Fibroblast of lung (primary cell): ENCODE data around the gene F2R. TPM values are rescaled to one million over a fixed set of nuclear protein-coding genes. Genes with fewer than 3 reads are reported as not detected.

Experiments used
- DNase-seq, 2 donors: peaks; one replicate each; pipeline versions ENCODE4 v3.0.0 to v3.0.0-alpha.2; 2010; ENCODE audit warnings: low read depth in 2 of 2
- H2AFZ ChIP-seq: 2 replicates; pipeline ENCODE4 v1.5.1; 2012; ENCODE audit warnings: low read length, control low read depth, inconsistent platforms
- H3K27ac ChIP-seq: 2 replicates; pipeline ENCODE4 v1.5.1; 2011; ENCODE audit warnings: low read length, control low read depth; ENCODE audit not compliant: insufficient read depth
- H3K27me3 ChIP-seq: 2 replicates; pipeline ENCODE4 v1.5.1; 2011; ENCODE audit warnings: mild to moderate bottlenecking, low read length; ENCODE audit not compliant: control insufficient read depth, insufficient read depth
- H3K36me3 ChIP-seq: 2 replicates; pipeline ENCODE4 v1.5.1; 2011; ENCODE audit warnings: low read length; ENCODE audit not compliant: control insufficient read depth, insufficient read depth
- H3K4me1 ChIP-seq: 2 replicates; pipeline ENCODE4 v1.5.1; 2011; ENCODE audit warnings: low read length; ENCODE audit not compliant: control insufficient read depth, insufficient read depth; ENCODE audit errors: extremely low read depth
- H3K4me2 ChIP-seq: 2 replicates; pipeline ENCODE4 v1.5.1; 2011; ENCODE audit warnings: low read length, control low read depth; ENCODE audit not compliant: insufficient read depth; ENCODE audit errors: extremely low read depth
- H3K4me3 ChIP-seq, 4 experiments: fragments of 200-600 bp in 1 of 4; sonication (generic) in 1 of 4; replicated peaks in 1 of 4; 2 replicates each; pipeline ENCODE4 v1.5.1; 2011 to 2016; ENCODE audit warnings: low read length in 4 of 4, low read depth in 3 of 4, mild to moderate bottlenecking in 3 of 4, control low read depth in 2 of 4, inconsistent platforms in 1 of 4, mixed read lengths in 1 of 4; ENCODE audit not compliant: insufficient read depth in 1 of 4; ENCODE audit errors: control extremely low read depth in 1 of 4
- H3K79me2 ChIP-seq: 2 replicates; pipeline ENCODE4 v1.5.1; 2012; ENCODE audit warnings: mild to moderate bottlenecking, low read length, inconsistent platforms; ENCODE audit not compliant: control insufficient read depth, insufficient read depth
- H3K9ac ChIP-seq: 2 replicates; pipeline ENCODE4 v1.5.1; 2011; ENCODE audit warnings: mild to moderate bottlenecking, low read length, control low read depth; ENCODE audit not compliant: insufficient read depth
- H3K9me3 ChIP-seq: 2 replicates; pipeline ENCODE4 v1.5.1; 2012; ENCODE audit warnings: low read depth, low read length; ENCODE audit not compliant: control insufficient read depth, insufficient read depth
- H4K20me1 ChIP-seq: 2 replicates; pipeline ENCODE4 v1.5.1; 2011; ENCODE audit warnings: low read length; ENCODE audit not compliant: control insufficient read depth, insufficient read depth; ENCODE audit errors: extremely low read depth
- EZH2 ChIP-seq: IDR thresholded peaks from 2 replicates; pipeline ENCODE4 v1.5.1; 2012; ENCODE audit warnings: low read length, control low read depth, mild to moderate bottlenecking; ENCODE audit errors: missing control alignments
- polyA plus RNA-seq, 2 donors: library from polyadenylated mRNA; depleted of rRNA in 1 of 2; stranded (reverse) in 1 of 2; unstranded in 1 of 2; fragments of >200 nt; gene quantifications; 2 replicates each; pipeline ENCODE4 v1.2.1, GENCODE V29; 2011 to 2012; ENCODE audit warnings: missing spikeins in 1 of 2
- total RNA-seq: library from RNA; depleted of rRNA; stranded (reverse); fragments of >200 nt; gene quantifications from 2 replicates; pipeline ENCODE4 v1.2.1, GENCODE V29; 2014
- TF ChIP-seq, protein P1 (sequence below), 2 donors: IDR thresholded peaks in 1 of 2; conservative IDR thresholded peaks in 1 of 2; 1 replicate in 1 of 2; 2 replicates in 1 of 2; pipeline ENCODE4 v1.5.1; 2011 to 2012; ENCODE audit warnings: low read length in 2 of 2, control low read depth in 1 of 2, inconsistent platforms in 1 of 2, low read depth in 1 of 2, mild to moderate bottlenecking in 1 of 2

Gene F2R
- total and polyA plus RNA-seq, 2 donors (not counting 1 experiment from before 2014, with no cell fraction given), result 265 to 797 TPM

DNA sequence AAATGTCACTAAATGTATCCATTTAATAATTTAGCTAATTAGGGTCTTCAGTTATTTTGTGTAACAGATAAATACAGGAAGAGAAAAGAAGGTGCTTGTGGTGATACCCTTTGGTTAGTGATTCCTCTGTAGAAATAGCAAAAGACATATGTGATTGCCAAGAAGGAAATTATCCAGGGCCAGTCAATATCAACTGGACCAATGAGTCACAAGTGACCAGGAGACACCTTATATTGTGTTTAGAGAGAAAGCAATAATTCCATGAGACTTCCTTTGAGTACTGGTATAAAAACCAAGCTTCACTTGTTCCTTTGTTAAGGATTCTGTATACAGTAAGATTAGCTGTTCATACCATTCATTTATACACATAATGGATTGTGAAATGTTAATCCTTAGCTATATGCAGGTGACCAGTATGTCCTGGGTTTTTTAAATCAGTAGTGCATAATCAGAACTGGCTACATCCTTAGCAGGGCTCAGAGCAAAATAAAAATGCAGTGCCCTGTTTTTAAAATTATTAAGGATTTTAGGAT, 11.7 kb upstream of the F2R start:
- Histone ChIP-seq H3K79me2 (no peaks in the 10 kb centered on the region), H3K27me3 (no peaks in the 10 kb centered on the region), H3K36me3 (no peaks in the 10 kb centered on the region), H4K20me1 (no peaks in the 10 kb centered on the region), H3K9ac (no peak overlapping the region), H3K4me1 (peaks cover 23% of the 10 kb centered on the region), H2AFZ (no peak overlapping the region), H3K4me2 (no peak overlapping the region), H3K9me3 (no peaks in the 10 kb centered on the region), H3K27ac (no peak overlapping the region), H3K4me3 (no peak overlapping the region)
- no peak for DNase-seq
- no peak for TF ChIP-seq EZH2
- TF ChIP-seq, protein P1, sequence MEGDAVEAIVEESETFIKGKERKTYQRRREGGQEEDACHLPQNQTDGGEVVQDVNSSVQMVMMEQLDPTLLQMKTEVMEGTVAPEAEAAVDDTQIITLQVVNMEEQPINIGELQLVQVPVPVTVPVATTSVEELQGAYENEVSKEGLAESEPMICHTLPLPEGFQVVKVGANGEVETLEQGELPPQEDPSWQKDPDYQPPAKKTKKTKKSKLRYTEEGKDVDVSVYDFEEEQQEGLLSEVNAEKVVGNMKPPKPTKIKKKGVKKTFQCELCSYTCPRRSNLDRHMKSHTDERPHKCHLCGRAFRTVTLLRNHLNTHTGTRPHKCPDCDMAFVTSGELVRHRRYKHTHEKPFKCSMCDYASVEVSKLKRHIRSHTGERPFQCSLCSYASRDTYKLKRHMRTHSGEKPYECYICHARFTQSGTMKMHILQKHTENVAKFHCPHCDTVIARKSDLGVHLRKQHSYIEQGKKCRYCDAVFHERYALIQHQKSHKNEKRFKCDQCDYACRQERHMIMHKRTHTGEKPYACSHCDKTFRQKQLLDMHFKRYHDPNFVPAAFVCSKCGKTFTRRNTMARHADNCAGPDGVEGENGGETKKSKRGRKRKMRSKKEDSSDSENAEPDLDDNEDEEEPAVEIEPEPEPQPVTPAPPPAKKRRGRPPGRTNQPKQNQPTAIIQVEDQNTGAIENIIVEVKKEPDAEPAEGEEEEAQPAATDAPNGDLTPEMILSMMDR (conservative IDR thresholded peaks at IDR 0.05 in 1 of 2, IDR thresholded peaks at IDR 0.05 in 1 of 2; ENCODE audit: low read depth in 1 of 2, low read length in 2 of 2), result no peak

DNA sequence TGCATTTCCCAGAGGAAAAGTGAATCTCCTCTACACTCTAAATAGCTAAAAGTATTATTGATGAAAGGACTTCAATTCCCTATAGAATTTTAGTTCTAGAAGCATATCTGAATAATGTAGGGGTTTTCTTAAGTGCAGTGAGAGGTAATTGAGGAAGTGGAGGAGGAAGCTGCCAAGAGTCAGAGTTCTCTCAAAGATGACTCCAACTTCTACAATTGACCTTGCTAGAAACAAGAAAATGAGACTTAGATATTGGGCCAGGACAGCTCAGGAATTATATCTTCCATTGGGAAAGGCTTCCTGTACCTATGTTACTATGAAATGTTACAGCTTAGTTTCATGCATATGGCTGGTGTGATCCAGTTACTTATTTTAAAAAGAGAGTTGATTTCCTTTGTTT, 10.4 kb upstream of the F2R start:
- H2AFZ ChIP-seq, result no peak overlapping the region
- H3K4me1 ChIP-seq, result peaks cover 31% of the 10 kb centered on the region
- H3K27ac ChIP-seq, result no peak overlapping the region

DNA sequence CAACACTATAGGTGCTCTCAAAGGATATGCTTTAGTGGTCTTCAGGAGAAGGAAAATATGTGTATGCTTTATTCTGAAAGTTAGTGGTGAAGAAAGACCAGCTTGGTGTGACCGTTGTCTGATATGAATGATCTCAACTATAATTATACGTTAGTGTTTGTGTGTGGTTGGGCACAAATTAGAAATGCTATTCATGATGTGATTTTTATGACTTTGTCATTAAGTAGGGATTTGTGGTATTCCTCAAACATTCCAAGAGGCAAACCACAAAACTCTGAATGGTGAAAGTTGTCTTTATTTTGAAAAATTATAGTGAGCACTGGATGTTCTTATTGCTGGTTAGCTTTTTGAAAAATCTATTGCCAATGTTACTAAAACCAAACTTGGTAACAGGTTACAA, 6.2 kb upstream of the F2R start:
- peaks cover 23% of the 10 kb centered on the region for H3K4me1 ChIP-seq
- peak overlapping the region; percentile 56 for H3K4me2 ChIP-seq
- H3K36me3 ChIP-seq, result no peaks in the 10 kb centered on the region
- no peaks in the 10 kb centered on the region for H3K27me3 ChIP-seq
- peak overlapping the region; percentile 56 for H3K27ac ChIP-seq
- H4K20me1 ChIP-seq, result no peaks in the 10 kb centered on the region
- no peaks in the 10 kb centered on the region for H3K79me2 ChIP-seq
- TF ChIP-seq, protein P1 (conservative IDR thresholded peaks at IDR 0.05 in 1 of 2, IDR thresholded peaks at IDR 0.05 in 1 of 2; ENCODE audit: low read depth in 1 of 2, low read length in 2 of 2), result no peak
- TF ChIP-seq EZH2, result no peak
- H2AFZ ChIP-seq, result no peak overlapping the region
- no peak overlapping the region for H3K4me3 ChIP-seq
- H3K9me3 ChIP-seq, result no peaks in the 10 kb centered on the region
- no peak overlapping the region for H3K9ac ChIP-seq
- peak; percentile 85 to 93 for DNase-seq

More for the DNA sequence above, 10.4 kb upstream of the F2R start:
- no peak for TF ChIP-seq EZH2
- TF ChIP-seq, protein P1 (conservative IDR thresholded peaks at IDR 0.05 in 1 of 2, IDR thresholded peaks at IDR 0.05 in 1 of 2; ENCODE audit: low read depth in 1 of 2, low read length in 2 of 2), result no peak
- no peaks in the 10 kb centered on the region for H4K20me1 ChIP-seq
- H3K36me3 ChIP-seq, result no peaks in the 10 kb centered on the region
- no peaks in the 10 kb centered on the region for H3K27me3 ChIP-seq
- no peak overlapping the region for H3K4me2 ChIP-seq
- no peaks in the 10 kb centered on the region for H3K9me3 ChIP-seq
- no peak for DNase-seq
- H3K79me2 ChIP-seq, result no peaks in the 10 kb centered on the region
- no peak overlapping the region for H3K4me3 ChIP-seq
- no peak overlapping the region for H3K9ac ChIP-seq
